Cardiac fibroblast (primary cell): Measurements from ENCODE around the gene NPIPB8.
A peak's percentile ranks its signal among the peaks of the same experiment; 100 is the strongest.
"Not testable (repeated sequence)": the region's sequence is repeated elsewhere in the genome, so short reads cannot be mapped to it uniquely, and the experiment has no call there.

Experiments used
- DNase-seq, 2 donors: peaks; one replicate each; pipeline versions ENCODE4 v3.0.0 to v3.0.0-alpha.2; 2010; ENCODE audit warnings: low read depth in 2 of 2
- H3K4me3 ChIP-seq, 2 donors: replicated peaks in 1 of 2; 1 replicate in 1 of 2; 2 replicates in 1 of 2; pipeline ENCODE4 v1.5.1; 2011; ENCODE audit warnings: low read depth in 2 of 2, low read length in 2 of 2, mild to moderate bottlenecking in 2 of 2, moderate library complexity in 1 of 2
- CTCF ChIP-seq: IDR thresholded peaks from one replicate; pipeline ENCODE4 v1.5.1; 2011; ENCODE audit warnings: low read depth, mild to moderate bottlenecking, low read length, inconsistent platforms

Gene NPIPB8

GRCh38 chr16:28603381-28604185, 34.3 kb upstream of the NPIPB8 start:
- no peak for DNase-seq
- TF ChIP-seq CTCF: no peak
- H3K4me3 ChIP-seq: no peak overlapping the region

- no peak for TF ChIP-seq CTCF
Measured at GRCh38 chr16:28604186-28604565, 33.7 kb upstream of the NPIPB8 start.

GRCh38 chr16:28606291-28607115, 31.4 kb upstream of the NPIPB8 start:
- TF ChIP-seq CTCF: no peak
- H3K4me3 ChIP-seq: no peak overlapping the region
- no peak for DNase-seq

More at GRCh38 chr16:28604186-28604565, 33.7 kb upstream of the NPIPB8 start:
- no peak for DNase-seq
- no peak overlapping the region for H3K4me3 ChIP-seq

GRCh38 chr16:28607116-28607623, 30.7 kb upstream of the NPIPB8 start:
- H3K4me3 ChIP-seq: no peak overlapping the region
- no peak for DNase-seq
- no peak for TF ChIP-seq CTCF

- DNase-seq, H3K4me3 ChIP-seq: not testable (repeated sequence)
Measured at GRCh38 chr16:28607681-28608495, 30.0 kb upstream of the NPIPB8 start.

GRCh38 chr16:28608496-28608808, 29.4 kb upstream of the NPIPB8 start:
- not testable (repeated sequence) for H3K4me3 ChIP-seq, DNase-seq

GRCh38 chr16:28608867-28609596, 28.8 kb upstream of the NPIPB8 start:
- peak overlapping the region in 1 of 2 donors; percentile 33 for H3K4me3 ChIP-seq
- DNase-seq: peak in 1 of 2 donors; percentile 34
